Upper lobe of left lung (tissue), 4 donors: Measurements from ENCODE around the gene TAF3.

Experiments used
- EP300 ChIP-seq, 4 donors: sonication (generic); formaldehyde crosslinking; IDR thresholded peaks; one replicate each; pipeline ENCODE4 v1.5.1; 2017; ENCODE audit warnings: antibody characterized with exemption in 4 of 4, control low read depth in 2 of 4
- POLR2A ChIP-seq, 4 donors: fragments of 450-650 bp; IDR thresholded peaks; one replicate each; pipeline ENCODE4 v1.5.1; 2016 to 2017; ENCODE audit warnings: antibody characterized with exemption in 4 of 4, mild to moderate bottlenecking in 2 of 4
- TF ChIP-seq, protein P1 (sequence below), 6 experiments: fragments of 450-650 bp in 4 of 6; fragments of 200-600 bp in 2 of 6; sonication (generic) in 2 of 6; IDR thresholded peaks; one replicate each; pipeline ENCODE4 v1.5.1; 2016 to 2019; ENCODE audit warnings: antibody characterized with exemption in 6 of 6

DNA sequence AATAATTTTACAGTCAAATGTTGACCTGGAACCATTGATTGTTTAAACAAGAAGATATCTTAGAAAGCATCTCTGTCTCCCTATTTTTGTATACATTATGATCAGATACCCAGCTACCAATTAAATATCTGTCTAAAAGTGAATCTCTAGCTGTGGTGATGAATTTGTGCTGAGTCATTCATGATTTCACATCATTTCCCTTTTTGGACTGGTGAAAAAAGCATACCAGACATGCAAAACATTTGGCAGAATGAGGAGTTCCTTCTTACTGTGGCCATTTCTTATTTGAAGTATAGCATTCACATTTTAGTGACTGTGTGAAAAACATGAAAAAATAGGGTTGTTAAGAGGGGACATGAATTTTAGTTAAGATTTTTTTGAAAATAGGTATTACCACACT is 138.2 kb downstream of the TAF3 start:
- TF ChIP-seq, protein P1, sequence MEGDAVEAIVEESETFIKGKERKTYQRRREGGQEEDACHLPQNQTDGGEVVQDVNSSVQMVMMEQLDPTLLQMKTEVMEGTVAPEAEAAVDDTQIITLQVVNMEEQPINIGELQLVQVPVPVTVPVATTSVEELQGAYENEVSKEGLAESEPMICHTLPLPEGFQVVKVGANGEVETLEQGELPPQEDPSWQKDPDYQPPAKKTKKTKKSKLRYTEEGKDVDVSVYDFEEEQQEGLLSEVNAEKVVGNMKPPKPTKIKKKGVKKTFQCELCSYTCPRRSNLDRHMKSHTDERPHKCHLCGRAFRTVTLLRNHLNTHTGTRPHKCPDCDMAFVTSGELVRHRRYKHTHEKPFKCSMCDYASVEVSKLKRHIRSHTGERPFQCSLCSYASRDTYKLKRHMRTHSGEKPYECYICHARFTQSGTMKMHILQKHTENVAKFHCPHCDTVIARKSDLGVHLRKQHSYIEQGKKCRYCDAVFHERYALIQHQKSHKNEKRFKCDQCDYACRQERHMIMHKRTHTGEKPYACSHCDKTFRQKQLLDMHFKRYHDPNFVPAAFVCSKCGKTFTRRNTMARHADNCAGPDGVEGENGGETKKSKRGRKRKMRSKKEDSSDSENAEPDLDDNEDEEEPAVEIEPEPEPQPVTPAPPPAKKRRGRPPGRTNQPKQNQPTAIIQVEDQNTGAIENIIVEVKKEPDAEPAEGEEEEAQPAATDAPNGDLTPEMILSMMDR (IDR thresholded peaks at IDR 0.05): no peak
- TF ChIP-seq EP300 (IDR thresholded peaks at IDR 0.05): no peak
- TF ChIP-seq POLR2A (IDR thresholded peaks at IDR 0.05): no peak
